HepG2 (cell line): Measurements from ENCODE around the gene TSACC. TPM values are rescaled to one million over a fixed set of nuclear protein-coding genes. Genes with fewer than 3 reads are reported as not detected.

ENCODE experiments used
- SMC3 ChIP-seq: IDR thresholded peaks from 2 replicates; pipeline ENCODE4 v1.6.1; 2011; ENCODE audit warnings: low read length, improper control_type of control experiment
- SOX6 ChIP-seq, 2 experiments: fragments of 450-650 bp in 1 of 2; sonication (generic) in 1 of 2; formaldehyde crosslinking in 1 of 2; IDR thresholded peaks; 2 replicates each; pipeline versions ENCODE4 v1.4.0 to v1.6.1; 2017 to 2020; ENCODE audit warnings: antibody characterized with exemption in 1 of 2, mild to moderate bottlenecking in 1 of 2, missing genetic modification reagents in 1 of 2
- ZBTB42 ChIP-seq: sonication (generic); formaldehyde crosslinking; IDR thresholded peaks from 2 replicates; pipeline ENCODE4 v1.5.0; 2020; ENCODE audit warnings: mild to moderate bottlenecking, missing genetic modification reagents
- ZNF350 ChIP-seq: sonication (generic); formaldehyde crosslinking; IDR thresholded peaks from 2 replicates; pipeline ENCODE4 v1.4.0; 2020; ENCODE audit warnings: mild to moderate bottlenecking, low read depth, missing genetic modification reagents, borderline replicate concordance
- ZNF382 ChIP-seq: sonication (generic); formaldehyde crosslinking; IDR thresholded peaks from 2 replicates; pipeline ENCODE4 v1.5.0; 2020; ENCODE audit warnings: missing genetic modification reagents, mild to moderate bottlenecking, borderline replicate concordance
- ZNF441 ChIP-seq: sonication (generic); formaldehyde crosslinking; IDR thresholded peaks from 2 replicates; pipeline ENCODE4 v1.7.0; 2021; ENCODE audit warnings: missing genetic modification reagents, borderline replicate concordance
- ZNF558 ChIP-seq: sonication (generic); formaldehyde crosslinking; IDR thresholded peaks from 2 replicates; pipeline ENCODE4 v1.9.0; 2022; ENCODE audit warnings: mild to moderate bottlenecking, missing genetic modification reagents, borderline replicate concordance
- ZNF607 ChIP-seq: sonication (generic); formaldehyde crosslinking; IDR thresholded peaks from 2 replicates; pipeline ENCODE4 v1.5.1; 2020; ENCODE audit warnings: missing genetic modification reagents, mild to moderate bottlenecking, borderline replicate concordance
- ZNF768 ChIP-seq: sonication (generic); formaldehyde crosslinking; IDR thresholded peaks from 2 replicates; pipeline ENCODE4 v1.4.0; 2020; ENCODE audit warnings: missing genetic modification reagents
- polyA plus RNA-seq, 8 experiments: library from polyadenylated mRNA; depleted of rRNA in 3 of 8; stranded (reverse) in 7 of 8; unstranded in 1 of 8; fragments of >200 nt; fragmentation: Illumina TruSeq in 4 of 8; extraction: Trizol in 4 of 8; gene quantifications; 2 replicates each; pipeline versions ENCODE4 v1.2.1 to v1.2.3, GENCODE V29; 2011 to 2016; ENCODE audit warnings: low read depth in 4 of 8, missing spikeins in 1 of 8, mixed read lengths in 1 of 8; ENCODE audit not compliant: insufficient read depth in 1 of 8
- total RNA-seq, 5 experiments: library from RNA; depleted of rRNA; stranded (reverse); fragments of >200 nt; fragmentation: Illumina TruSeq; extraction: Trizol; gene quantifications; 2 replicates each; pipeline ENCODE4 v1.2.3, GENCODE V29; 2016; ENCODE audit warnings: low read depth in 1 of 5
- TF ChIP-seq, protein P1 (sequence below): sonication (generic); formaldehyde crosslinking; IDR thresholded peaks from 2 replicates; pipeline ENCODE4 v1.5.0; 2020; ENCODE audit warnings: mild to moderate bottlenecking, missing genetic modification reagents
- TF ChIP-seq, protein P2 (sequence below): sonication (generic); formaldehyde crosslinking; IDR thresholded peaks from 2 replicates; pipeline ENCODE4; 2020; ENCODE audit warnings: missing genetic modification reagents, mild to moderate bottlenecking, borderline replicate concordance
- TF ChIP-seq, protein P3 (sequence below): sonication (generic); formaldehyde crosslinking; IDR thresholded peaks from 2 replicates; pipeline ENCODE4 v1.4.0; 2020; ENCODE audit warnings: missing genetic modification reagents
- TF ChIP-seq, protein P4 (sequence below): sonication (generic); formaldehyde crosslinking; IDR thresholded peaks from 2 replicates; pipeline ENCODE4 v1.4.0; 2020; ENCODE audit warnings: missing genetic modification reagents, borderline replicate concordance

TSACC gene
- total and polyA plus RNA-seq, 2 of the 13 experiments (the other 11 are each of a cell fraction or from before 2014, with no cell fraction given), result 1.5 to 2.6 TPM

DNA sequence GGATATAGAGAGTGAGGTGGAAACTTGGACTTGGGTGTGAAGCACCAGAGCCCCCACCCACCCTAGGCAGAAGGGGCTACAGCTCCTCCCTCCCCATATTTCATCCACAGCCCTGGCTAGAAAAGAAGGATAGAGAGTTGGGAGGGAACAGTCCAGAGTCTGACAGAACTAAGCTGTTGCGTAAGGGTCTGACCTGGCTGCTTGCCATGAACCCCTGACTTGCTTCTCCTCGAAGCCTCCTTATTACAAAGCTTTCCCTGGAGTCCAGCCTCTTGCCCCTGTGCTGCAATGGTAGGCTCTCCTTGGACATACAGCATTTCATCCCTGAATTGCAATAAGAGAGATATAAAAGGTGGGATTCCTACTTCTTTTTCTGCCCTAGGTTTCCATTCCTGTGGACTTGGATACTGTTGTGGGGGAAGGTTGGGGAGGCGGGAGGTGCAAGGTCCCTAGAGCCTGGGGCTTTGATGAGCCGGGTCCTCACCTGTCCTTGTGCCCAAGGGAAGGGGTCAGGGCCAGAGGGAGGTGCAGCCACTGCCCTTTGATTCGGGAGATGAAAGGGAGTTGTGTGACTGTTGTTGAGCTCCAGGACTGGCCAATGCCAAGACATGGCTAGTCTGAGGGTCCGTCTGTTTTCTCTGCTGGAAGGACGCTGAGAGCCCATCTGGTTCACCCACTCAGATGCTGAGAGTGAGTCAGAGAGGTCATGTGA, 33.4 kb downstream of the TSACC start (continued):
- TF ChIP-seq ZNF607 (CRISPR knock-in tag) (peak; percentile 35; the same call in 1 of the 2 replicates), ZNF768 (CRISPR knock-in tag) (peak; percentile 99; the same call in 1 of the 2 replicates), SOX6 (IDR thresholded peaks at IDR 0.05) (no peak), SOX6 (CRISPR knock-in tag; IDR thresholded peaks at IDR 0.05) (peak; percentile 96), ZBTB42 (no peak), ZNF558 (CRISPR knock-in tag) (peak; percentile 79; the same call in 1 of the 2 replicates), ZNF382 (CRISPR knock-in tag) (no peak), ZNF350 (CRISPR knock-in tag) (peak; percentile 92), ZNF441 (CRISPR knock-in tag) (0 out of 2 replicates have a peak, but pooled peaks have one; percentile 16), SMC3 (no peak; the same call in 1 of the 2 replicates)
- TF ChIP-seq, protein P1, sequence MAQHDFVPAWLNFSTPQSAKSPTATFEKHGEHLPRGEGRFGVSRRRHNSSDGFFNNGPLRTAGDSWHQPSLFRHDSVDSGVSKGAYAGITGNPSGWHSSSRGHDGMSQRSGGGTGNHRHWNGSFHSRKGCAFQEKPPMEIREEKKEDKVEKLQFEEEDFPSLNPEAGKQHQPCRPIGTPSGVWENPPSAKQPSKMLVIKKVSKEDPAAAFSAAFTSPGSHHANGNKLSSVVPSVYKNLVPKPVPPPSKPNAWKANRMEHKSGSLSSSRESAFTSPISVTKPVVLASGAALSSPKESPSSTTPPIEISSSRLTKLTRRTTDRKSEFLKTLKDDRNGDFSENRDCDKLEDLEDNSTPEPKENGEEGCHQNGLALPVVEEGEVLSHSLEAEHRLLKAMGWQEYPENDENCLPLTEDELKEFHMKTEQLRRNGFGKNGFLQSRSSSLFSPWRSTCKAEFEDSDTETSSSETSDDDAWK (CRISPR knock-in tag), result no peak
- TF ChIP-seq, protein P2, sequence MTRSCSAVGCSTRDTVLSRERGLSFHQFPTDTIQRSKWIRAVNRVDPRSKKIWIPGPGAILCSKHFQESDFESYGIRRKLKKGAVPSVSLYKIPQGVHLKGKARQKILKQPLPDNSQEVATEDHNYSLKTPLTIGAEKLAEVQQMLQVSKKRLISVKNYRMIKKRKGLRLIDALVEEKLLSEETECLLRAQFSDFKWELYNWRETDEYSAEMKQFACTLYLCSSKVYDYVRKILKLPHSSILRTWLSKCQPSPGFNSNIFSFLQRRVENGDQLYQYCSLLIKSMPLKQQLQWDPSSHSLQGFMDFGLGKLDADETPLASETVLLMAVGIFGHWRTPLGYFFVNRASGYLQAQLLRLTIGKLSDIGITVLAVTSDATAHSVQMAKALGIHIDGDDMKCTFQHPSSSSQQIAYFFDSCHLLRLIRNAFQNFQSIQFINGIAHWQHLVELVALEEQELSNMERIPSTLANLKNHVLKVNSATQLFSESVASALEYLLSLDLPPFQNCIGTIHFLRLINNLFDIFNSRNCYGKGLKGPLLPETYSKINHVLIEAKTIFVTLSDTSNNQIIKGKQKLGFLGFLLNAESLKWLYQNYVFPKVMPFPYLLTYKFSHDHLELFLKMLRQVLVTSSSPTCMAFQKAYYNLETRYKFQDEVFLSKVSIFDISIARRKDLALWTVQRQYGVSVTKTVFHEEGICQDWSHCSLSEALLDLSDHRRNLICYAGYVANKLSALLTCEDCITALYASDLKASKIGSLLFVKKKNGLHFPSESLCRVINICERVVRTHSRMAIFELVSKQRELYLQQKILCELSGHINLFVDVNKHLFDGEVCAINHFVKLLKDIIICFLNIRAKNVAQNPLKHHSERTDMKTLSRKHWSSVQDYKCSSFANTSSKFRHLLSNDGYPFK (CRISPR knock-in tag), result peak; percentile 68; the same call in 1 of the 2 replicates
- TF ChIP-seq, protein P3, sequence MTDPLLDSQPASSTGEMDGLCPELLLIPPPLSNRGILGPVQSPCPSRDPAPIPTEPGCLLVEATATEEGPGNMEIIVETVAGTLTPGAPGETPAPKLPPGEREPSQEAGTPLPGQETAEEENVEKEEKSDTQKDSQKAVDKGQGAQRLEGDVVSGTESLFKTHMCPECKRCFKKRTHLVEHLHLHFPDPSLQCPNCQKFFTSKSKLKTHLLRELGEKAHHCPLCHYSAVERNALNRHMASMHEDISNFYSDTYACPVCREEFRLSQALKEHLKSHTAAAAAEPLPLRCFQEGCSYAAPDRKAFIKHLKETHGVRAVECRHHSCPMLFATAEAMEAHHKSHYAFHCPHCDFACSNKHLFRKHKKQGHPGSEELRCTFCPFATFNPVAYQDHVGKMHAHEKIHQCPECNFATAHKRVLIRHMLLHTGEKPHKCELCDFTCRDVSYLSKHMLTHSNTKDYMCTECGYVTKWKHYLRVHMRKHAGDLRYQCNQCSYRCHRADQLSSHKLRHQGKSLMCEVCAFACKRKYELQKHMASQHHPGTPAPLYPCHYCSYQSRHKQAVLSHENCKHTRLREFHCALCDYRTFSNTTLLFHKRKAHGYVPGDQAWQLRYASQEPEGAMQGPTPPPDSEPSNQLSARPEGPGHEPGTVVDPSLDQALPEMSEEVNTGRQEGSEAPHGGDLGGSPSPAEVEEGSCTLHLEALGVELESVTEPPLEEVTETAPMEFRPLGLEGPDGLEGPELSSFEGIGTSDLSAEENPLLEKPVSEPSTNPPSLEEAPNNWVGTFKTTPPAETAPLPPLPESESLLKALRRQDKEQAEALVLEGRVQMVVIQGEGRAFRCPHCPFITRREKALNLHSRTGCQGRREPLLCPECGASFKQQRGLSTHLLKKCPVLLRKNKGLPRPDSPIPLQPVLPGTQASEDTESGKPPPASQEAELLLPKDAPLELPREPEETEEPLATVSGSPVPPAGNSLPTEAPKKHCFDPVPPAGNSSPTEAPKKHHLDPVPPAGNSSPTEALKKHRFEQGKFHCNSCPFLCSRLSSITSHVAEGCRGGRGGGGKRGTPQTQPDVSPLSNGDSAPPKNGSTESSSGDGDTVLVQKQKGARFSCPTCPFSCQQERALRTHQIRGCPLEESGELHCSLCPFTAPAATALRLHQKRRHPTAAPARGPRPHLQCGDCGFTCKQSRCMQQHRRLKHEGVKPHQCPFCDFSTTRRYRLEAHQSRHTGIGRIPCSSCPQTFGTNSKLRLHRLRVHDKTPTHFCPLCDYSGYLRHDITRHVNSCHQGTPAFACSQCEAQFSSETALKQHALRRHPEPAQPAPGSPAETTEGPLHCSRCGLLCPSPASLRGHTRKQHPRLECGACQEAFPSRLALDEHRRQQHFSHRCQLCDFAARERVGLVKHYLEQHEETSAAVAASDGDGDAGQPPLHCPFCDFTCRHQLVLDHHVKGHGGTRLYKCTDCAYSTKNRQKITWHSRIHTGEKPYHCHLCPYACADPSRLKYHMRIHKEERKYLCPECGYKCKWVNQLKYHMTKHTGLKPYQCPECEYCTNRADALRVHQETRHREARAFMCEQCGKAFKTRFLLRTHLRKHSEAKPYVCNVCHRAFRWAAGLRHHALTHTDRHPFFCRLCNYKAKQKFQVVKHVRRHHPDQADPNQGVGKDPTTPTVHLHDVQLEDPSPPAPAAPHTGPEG (CRISPR knock-in tag), result peak; percentile 64; the same call in 1 of the 2 replicates
- TF ChIP-seq, protein P4, sequence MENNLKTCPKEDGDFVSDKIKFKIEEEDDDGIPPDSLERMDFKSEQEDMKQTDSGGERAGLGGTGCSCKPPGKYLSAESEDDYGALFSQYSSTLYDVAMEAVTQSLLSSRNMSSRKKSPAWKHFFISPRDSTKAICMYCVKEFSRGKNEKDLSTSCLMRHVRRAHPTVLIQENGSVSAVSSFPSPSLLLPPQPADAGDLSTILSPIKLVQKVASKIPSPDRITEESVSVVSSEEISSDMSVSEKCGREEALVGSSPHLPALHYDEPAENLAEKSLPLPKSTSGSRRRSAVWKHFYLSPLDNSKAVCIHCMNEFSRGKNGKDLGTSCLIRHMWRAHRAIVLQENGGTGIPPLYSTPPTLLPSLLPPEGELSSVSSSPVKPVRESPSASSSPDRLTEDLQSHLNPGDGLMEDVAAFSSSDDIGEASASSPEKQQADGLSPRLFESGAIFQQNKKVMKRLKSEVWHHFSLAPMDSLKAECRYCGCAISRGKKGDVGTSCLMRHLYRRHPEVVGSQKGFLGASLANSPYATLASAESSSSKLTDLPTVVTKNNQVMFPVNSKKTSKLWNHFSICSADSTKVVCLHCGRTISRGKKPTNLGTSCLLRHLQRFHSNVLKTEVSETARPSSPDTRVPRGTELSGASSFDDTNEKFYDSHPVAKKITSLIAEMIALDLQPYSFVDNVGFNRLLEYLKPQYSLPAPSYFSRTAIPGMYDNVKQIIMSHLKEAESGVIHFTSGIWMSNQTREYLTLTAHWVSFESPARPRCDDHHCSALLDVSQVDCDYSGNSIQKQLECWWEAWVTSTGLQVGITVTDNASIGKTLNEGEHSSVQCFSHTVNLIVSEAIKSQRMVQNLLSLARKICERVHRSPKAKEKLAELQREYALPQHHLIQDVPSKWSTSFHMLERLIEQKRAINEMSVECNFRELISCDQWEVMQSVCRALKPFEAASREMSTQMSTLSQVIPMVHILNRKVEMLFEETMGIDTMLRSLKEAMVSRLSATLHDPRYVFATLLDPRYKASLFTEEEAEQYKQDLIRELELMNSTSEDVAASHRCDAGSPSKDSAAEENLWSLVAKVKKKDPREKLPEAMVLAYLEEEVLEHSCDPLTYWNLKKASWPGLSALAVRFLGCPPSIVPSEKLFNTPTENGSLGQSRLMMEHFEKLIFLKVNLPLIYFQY (CRISPR knock-in tag), result peak; percentile 58; the same call in 1 of the 2 replicates
